Measurements from ENCODE around the gene NCBP3.

- TF ChIP-seq POLR2A (IDR thresholded peaks at IDR 0.05) (no peak), CTCF (IDR thresholded peaks at IDR 0.05) (no peak)
These were observed 33.8 kb downstream of the NCBP3 start for GRCh38 chr17:3812284-3812683.
